HCT116 (cell line): ENCODE results near the gene IYD. TPM values are rescaled to one million over a fixed set of nuclear protein-coding genes. Genes with fewer than 3 reads are reported as not detected.

Source experiments
- ATAC-seq: fragments of 200-7000 bp; cut with Tn5 transposase; 2 replicates; pipeline ENCODE4 v1.9.1; 2020; ENCODE audit warnings: mild to moderate bottlenecking, moderate library complexity
- BruUV-seq: library from RNA; stranded (reverse); fragments of 400-500 nt; replicated peaks from 2 replicates; lab custom pipeline; 2021; lab: Mats Ljungman, UMichigan
- CTCF ChIA-PET: fragments of 300-600 bp; sonication (Branson Sonifier 250); formaldehyde crosslinking; loops from one replicate; lab custom pipeline; 2021; ENCODE audit warnings: antibody characterized with exemption; lab: Charles Lee
- POLR2A ChIA-PET: fragments of 300-600, 350-600 bp; sonication (Branson Sonifier 250); formaldehyde crosslinking; loops from one replicate; lab custom pipeline; 2021; ENCODE audit warnings: antibody characterized with exemption; lab: Charles Lee
- RAD21 ChIA-PET, 2 experiments: fragments of 300-600 bp; sonication (Branson Sonifier 250); formaldehyde crosslinking; loops; one replicate each; lab custom pipeline; 2023; ENCODE audit warnings: low total read pairs in 2 of 2; ENCODE audit not compliant: uncharacterized antibody in 2 of 2, unreplicated experiment in 2 of 2, low non-redundant PET in 1 of 2; lab: Charles Lee
- DNase-seq: peaks from one replicate; pipeline ENCODE4 v3.0.0-alpha.2; 2010; ENCODE audit warnings: low read depth, low spot score
- H2AFZ ChIP-seq: fragments of 200-600 bp; shearing (Covaris generic), sonication (generic); 2 replicates; pipeline ENCODE4 v1.6.1; 2017; ENCODE audit warnings: low read depth, mixed run types, mixed read lengths, antibody characterized with exemption, low read length; ENCODE audit not compliant: poor library complexity, severe bottlenecking
- H3K27ac ChIP-seq: 2 replicates; pipeline ENCODE4 v1.5.1; 2012; ENCODE audit warnings: low read depth, low read length
- H3K27me3 ChIP-seq: fragments of 200-600 bp; sonication (generic); 2 replicates; pipeline ENCODE4 v1.6.1; 2016; ENCODE audit warnings: mixed run types, low read length, mixed read lengths; ENCODE audit not compliant: insufficient read depth
- H3K36me3 ChIP-seq, 2 experiments: fragments of 200-500 bp in 1 of 2; fragments of 200-600 bp in 1 of 2; sonication (Bioruptor generic) in 1 of 2; sonication (generic) in 1 of 2; 2 replicates each; pipeline versions ENCODE4 v1.5.1 to v1.6.1; 2014 to 2016; ENCODE audit warnings: low read length in 2 of 2, inconsistent platforms in 1 of 2, mixed read lengths in 1 of 2, mixed run types in 1 of 2; ENCODE audit not compliant: insufficient read depth in 2 of 2, control insufficient read depth in 1 of 2
- H3K4me1 ChIP-seq, 2 experiments: fragments of 200-600 bp in 1 of 2; sonication (generic) in 1 of 2; 2 replicates each; pipeline versions ENCODE4 v1.5.1 to v1.6.1; 2012 to 2017; ENCODE audit warnings: low read length in 2 of 2, inconsistent platforms in 1 of 2, mild to moderate bottlenecking in 1 of 2, mixed read lengths in 1 of 2, mixed run types in 1 of 2, moderate library complexity in 1 of 2; ENCODE audit not compliant: insufficient read depth in 2 of 2, control insufficient read depth in 1 of 2
- H3K4me2 ChIP-seq: fragments of 200-600 bp; sonication (generic); 2 replicates; pipeline ENCODE4 v1.6.1; 2017; ENCODE audit warnings: mixed run types, low read length, mixed read lengths
- H3K4me3 ChIP-seq, 2 experiments: fragments of 200-600 bp in 1 of 2; sonication (generic) in 1 of 2; replicated peaks in 1 of 2; 2 replicates each; pipeline ENCODE4 v1.5.1; 2011 to 2016; ENCODE audit warnings: low read length in 2 of 2, control low read depth in 1 of 2, low read depth in 1 of 2, mild to moderate bottlenecking in 1 of 2, mixed read lengths in 1 of 2, mixed run types in 1 of 2
- H3K79me2 ChIP-seq: fragments of 200-600 bp; sonication (generic); 2 replicates; pipeline ENCODE4 v1.6.1; 2017; ENCODE audit warnings: mild to moderate bottlenecking, mixed run types, low read length, moderate library complexity, mixed read lengths; ENCODE audit not compliant: insufficient read depth
- H3K9ac ChIP-seq: fragments of 200-600 bp; sonication (generic); 2 replicates; pipeline ENCODE4 v1.6.1; 2016; ENCODE audit warnings: low read length, mixed read lengths
- H3K9me2 ChIP-seq: fragments of 200-600 bp; sonication (generic), shearing (Covaris generic); 2 replicates; pipeline ENCODE4 v1.6.1; 2017; ENCODE audit warnings: mixed run types, mild to moderate bottlenecking, moderate library complexity; ENCODE audit not compliant: insufficient read depth
- H3K9me3 ChIP-seq, 2 experiments: fragments of 200-500 bp in 1 of 2; fragments of 200-600 bp in 1 of 2; sonication (Bioruptor generic) in 1 of 2; sonication (generic) in 1 of 2; 2 replicates each; pipeline ENCODE4 v1.6.1; 2014 to 2017; ENCODE audit warnings: low read length in 2 of 2, mixed read lengths in 2 of 2, inconsistent platforms in 1 of 2, low read depth in 1 of 2, mild to moderate bottlenecking in 1 of 2, mixed run types in 1 of 2, moderate library complexity in 1 of 2; ENCODE audit not compliant: control insufficient read depth in 1 of 2, insufficient read depth in 1 of 2
- H4K20me1 ChIP-seq: fragments of 200-600 bp; sonication (generic), shearing (Covaris generic); 2 replicates; pipeline ENCODE4 v1.6.1; 2017; ENCODE audit warnings: mixed run types, mild to moderate bottlenecking, moderate library complexity; ENCODE audit not compliant: insufficient read depth
- EZH2phosphoT487 ChIP-seq: fragments of 200-600 bp; IDR thresholded peaks from 2 replicates; pipeline ENCODE4 v1.6.1; 2018; ENCODE audit warnings: antibody characterized with exemption, borderline replicate concordance
- FOSL1 ChIP-seq: IDR thresholded peaks from 2 replicates; pipeline ENCODE4 v1.6.1; 2012; ENCODE audit warnings: low read depth
- POLR2A ChIP-seq: IDR thresholded peaks from 2 replicates; pipeline ENCODE4 v1.7.0; 2011; ENCODE audit warnings: borderline replicate concordance; ENCODE audit not compliant: insufficient read depth, insufficient read length; ENCODE audit errors: extremely low read depth
- POLR2AphosphoS5 ChIP-seq: IDR thresholded peaks from 2 replicates; pipeline ENCODE4 v1.6.1; 2011; ENCODE audit warnings: mild to moderate bottlenecking, low read depth, low read length, moderate library complexity
- RAD21 ChIP-seq: IDR thresholded peaks from 2 replicates; pipeline ENCODE4 v1.6.1; 2012; ENCODE audit warnings: low read depth, mild to moderate bottlenecking
- REST ChIP-seq: IDR thresholded peaks from 2 replicates; pipeline ENCODE4 v1.6.1; 2012; ENCODE audit warnings: low read depth
- SP1 ChIP-seq: IDR thresholded peaks from 2 replicates; pipeline ENCODE4 v1.6.1; 2012; ENCODE audit warnings: low read depth
- SRF ChIP-seq: IDR thresholded peaks from 2 replicates; pipeline ENCODE4 v1.6.1; 2012; ENCODE audit warnings: low read depth
- YY1 ChIP-seq: IDR thresholded peaks from 2 replicates; pipeline ENCODE4 v1.6.1; 2011; ENCODE audit warnings: low read length, low read depth, moderate library complexity, mild to moderate bottlenecking; ENCODE audit not compliant: insufficient replicate concordance; ENCODE audit errors: extremely low read depth
- ZFX ChIP-seq: fragments of 450-650 bp; IDR thresholded peaks from 2 replicates; pipeline ENCODE4 v1.6.1; 2017
- ZNF274 ChIP-seq: fragments of 200-500 bp; sonication (Bioruptor generic); IDR thresholded peaks from 2 replicates; pipeline ENCODE4 v1.6.1; 2014; ENCODE audit warnings: mild to moderate bottlenecking, low read depth, low read length, inconsistent platforms
- intact Hi-C: fragments of 100-400 bp; cut with micrococcal nuclease; formaldehyde crosslinking; loops from 2 replicates; pipeline ENCODE4 v1.10.0; 2022
- total RNA-seq: library from RNA; stranded (reverse); gene quantifications from one replicate; pipeline ENCODE4 v1.2.1, GENCODE V29; 2021; ENCODE audit not compliant: unreplicated experiment

Gene IYD
- total RNA-seq, 1 experiment from 2014 or later = not detected

- ChIA-PET POLR2A (no interaction called here), CTCF (no interaction called here), RAD21 (no interaction called here)
- H3K79me2 ChIP-seq = no peaks in the 10 kb centered on the region
- H3K9me3 ChIP-seq = no peaks in the 10 kb centered on the region
- H3K4me2 ChIP-seq = no peak overlapping the region
- no TSS peak for BruUV-seq
- H3K27ac ChIP-seq = no peak overlapping the region
- TF ChIP-seq SP1 = no peak
- no peak for TF ChIP-seq RAD21
- TF ChIP-seq FOSL1 = no peak
- TF ChIP-seq POLR2A = no peak
- TF ChIP-seq POLR2AphosphoS5 = no peak
- no peak for TF ChIP-seq ZFX
- TF ChIP-seq ZNF274 = no peak
- no peak for TF ChIP-seq REST
- no peak for TF ChIP-seq EZH2phosphoT487
- TF ChIP-seq YY1 = no peak
- no peak for TF ChIP-seq SRF
- intact Hi-C loops = no loop called here
- no peak overlapping the region for H2AFZ ChIP-seq
- no peaks in the 10 kb centered on the region for H3K9me2 ChIP-seq
- H3K27me3 ChIP-seq = no peaks in the 10 kb centered on the region
- ATAC-seq = no peak
- H3K36me3 ChIP-seq = no peaks in the 10 kb centered on the region
- H3K4me1 ChIP-seq = peaks cover 3 to 9% of the 10 kb centered on the region in 2 experiments; a peak in 2 of 4 replicates
- H3K9ac ChIP-seq = no peak overlapping the region
- no peaks in the 10 kb centered on the region for H4K20me1 ChIP-seq
- no peak overlapping the region for H3K4me3 ChIP-seq
- no peak for DNase-seq
Measured at GRCh38 chr6:150328744-150329405, 39.9 kb upstream of the IYD start.
